ENCODE results near the gene RNF5.

DNA sequence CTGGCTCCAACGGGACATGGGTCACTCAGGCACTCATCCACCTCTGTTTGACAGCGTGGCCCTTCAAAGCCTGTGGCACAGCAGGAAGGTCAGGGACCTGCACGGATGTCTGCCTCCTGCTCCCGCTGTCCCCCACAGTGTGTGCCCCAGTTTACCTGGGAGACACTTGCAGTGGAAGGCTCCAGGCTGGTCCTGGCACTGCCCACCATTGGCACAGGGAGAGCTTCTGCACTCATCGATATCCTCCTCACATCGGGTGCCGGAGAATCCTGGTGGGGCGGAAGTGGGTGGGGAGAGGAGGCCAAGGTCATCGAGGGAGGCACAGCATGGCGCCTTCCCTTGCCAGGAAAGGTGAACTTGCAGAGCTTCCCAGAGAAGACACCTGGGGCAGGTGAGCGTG lies 38.8 kb downstream of the RNF5 start:
- TF ChIP-seq, protein P1, sequence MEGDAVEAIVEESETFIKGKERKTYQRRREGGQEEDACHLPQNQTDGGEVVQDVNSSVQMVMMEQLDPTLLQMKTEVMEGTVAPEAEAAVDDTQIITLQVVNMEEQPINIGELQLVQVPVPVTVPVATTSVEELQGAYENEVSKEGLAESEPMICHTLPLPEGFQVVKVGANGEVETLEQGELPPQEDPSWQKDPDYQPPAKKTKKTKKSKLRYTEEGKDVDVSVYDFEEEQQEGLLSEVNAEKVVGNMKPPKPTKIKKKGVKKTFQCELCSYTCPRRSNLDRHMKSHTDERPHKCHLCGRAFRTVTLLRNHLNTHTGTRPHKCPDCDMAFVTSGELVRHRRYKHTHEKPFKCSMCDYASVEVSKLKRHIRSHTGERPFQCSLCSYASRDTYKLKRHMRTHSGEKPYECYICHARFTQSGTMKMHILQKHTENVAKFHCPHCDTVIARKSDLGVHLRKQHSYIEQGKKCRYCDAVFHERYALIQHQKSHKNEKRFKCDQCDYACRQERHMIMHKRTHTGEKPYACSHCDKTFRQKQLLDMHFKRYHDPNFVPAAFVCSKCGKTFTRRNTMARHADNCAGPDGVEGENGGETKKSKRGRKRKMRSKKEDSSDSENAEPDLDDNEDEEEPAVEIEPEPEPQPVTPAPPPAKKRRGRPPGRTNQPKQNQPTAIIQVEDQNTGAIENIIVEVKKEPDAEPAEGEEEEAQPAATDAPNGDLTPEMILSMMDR (IDR thresholded peaks at IDR 0.05): no peak
- no peak for TF ChIP-seq POLR2A (IDR thresholded peaks at IDR 0.05)

All from testis (tissue), 2 donors.